Measurements from ENCODE around the gene ANGEL2.
"Not testable (repeated sequence)": the region's sequence is repeated elsewhere in the genome, so short reads cannot be mapped to it uniquely, and the experiment has no call there.

Gene ANGEL2, protein sequence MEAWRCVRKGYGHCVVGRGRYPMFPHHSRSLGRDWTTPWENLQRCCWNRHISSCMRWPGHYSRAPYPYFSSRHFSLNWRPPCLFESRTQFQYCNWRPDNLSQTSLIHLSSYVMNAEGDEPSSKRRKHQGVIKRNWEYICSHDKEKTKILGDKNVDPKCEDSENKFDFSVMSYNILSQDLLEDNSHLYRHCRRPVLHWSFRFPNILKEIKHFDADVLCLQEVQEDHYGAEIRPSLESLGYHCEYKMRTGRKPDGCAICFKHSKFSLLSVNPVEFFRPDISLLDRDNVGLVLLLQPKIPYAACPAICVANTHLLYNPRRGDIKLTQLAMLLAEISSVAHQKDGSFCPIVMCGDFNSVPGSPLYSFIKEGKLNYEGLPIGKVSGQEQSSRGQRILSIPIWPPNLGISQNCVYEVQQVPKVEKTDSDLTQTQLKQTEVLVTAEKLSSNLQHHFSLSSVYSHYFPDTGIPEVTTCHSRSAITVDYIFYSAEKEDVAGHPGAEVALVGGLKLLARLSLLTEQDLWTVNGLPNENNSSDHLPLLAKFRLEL

DNA sequence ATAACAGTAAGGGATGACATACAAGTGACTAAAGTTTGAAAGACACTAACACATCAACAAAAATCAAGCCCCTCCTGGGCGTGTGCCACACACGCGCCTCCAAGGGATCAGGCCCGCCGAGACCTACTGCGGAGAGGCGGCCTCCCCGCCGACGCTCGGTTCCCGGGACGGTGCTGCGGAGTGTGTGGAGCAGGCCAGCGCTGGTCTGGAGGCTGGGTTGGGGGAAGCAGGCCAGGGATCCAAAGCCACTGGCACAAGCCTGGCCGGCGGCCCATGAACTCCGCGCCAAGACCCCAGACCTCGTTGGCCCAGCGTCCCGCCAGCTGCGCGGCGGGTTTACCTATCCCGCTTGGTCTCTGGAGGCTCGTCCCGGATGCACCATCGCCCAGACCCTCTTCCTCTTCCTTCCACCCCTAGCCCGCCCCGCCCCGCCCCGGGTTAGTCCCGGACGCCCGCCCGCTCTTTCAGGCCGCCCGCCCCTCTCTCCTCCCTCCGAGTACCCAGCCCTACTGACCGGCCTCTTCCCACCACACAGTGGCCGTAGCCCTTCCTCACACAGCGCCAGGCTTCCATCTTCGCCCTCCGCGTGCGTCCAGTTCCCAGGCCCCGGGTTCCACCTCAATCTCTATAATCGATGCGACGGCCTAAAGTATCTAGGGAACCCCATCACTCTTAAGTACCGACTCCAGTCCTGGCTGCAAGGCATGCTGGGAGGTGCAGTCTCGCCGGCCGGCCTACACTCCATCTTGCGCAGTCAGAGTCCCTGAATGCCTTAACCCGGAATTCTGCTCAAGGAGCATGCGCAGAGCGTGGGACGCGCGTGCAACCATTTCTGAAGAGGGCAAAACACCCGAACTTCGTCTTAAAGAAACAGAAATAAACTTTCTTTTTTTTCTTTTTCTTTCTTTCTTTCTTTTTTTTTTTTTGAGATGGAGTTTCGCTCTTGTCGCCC lies at the start of gene ANGEL2:
Gene ANGEL2, minus strand, starts transcription at position 769 of the 952 bp plus-strand sequence. Its CDS starts 196 bp downstream, at position 573.
- DNase-seq (ENCODE audit: low spot score), result peak; percentile 97

DNA sequence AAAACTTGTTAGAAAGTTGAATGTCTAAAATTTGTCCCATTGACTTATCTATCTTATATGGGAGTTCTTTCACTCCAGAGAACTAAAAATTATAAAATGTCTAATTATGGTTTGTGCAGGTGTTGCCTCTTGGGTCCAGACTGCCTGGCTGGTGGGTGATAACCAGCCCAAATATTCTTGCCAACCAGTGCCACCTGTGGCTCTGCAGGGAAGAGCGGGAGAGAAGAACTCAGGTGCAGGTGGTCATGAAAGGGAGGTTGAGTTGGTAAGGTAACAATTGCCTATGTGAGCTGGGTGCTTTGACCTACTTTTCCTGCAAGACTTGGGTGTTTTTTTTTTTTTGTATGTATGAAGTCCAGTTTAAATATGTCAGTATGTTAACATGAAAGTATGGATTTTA lies 45.6 kb upstream of the ANGEL2 start:
- no peak for DNase-seq (ENCODE audit: low spot score)

DNA sequence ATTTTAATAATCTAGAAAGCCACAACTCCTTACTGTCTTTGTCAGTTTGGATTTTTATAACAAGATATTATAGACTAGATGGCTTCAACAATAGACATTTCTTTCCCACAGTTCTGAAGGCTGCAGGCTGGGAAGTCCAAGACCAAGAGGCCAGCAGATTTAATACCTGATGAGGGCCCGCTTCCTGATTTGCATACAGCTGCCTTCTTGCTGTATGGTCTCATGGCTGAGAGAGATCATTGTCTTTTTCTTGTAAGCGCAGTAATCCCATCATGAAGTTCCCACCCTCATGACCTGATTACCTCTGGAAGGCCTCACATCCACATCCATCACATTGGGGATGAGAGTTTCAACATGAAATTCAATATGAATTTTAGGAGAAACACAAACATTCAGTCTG lies 45.2 kb upstream of the ANGEL2 start:
- no peak for DNase-seq (ENCODE audit: low spot score)

DNA sequence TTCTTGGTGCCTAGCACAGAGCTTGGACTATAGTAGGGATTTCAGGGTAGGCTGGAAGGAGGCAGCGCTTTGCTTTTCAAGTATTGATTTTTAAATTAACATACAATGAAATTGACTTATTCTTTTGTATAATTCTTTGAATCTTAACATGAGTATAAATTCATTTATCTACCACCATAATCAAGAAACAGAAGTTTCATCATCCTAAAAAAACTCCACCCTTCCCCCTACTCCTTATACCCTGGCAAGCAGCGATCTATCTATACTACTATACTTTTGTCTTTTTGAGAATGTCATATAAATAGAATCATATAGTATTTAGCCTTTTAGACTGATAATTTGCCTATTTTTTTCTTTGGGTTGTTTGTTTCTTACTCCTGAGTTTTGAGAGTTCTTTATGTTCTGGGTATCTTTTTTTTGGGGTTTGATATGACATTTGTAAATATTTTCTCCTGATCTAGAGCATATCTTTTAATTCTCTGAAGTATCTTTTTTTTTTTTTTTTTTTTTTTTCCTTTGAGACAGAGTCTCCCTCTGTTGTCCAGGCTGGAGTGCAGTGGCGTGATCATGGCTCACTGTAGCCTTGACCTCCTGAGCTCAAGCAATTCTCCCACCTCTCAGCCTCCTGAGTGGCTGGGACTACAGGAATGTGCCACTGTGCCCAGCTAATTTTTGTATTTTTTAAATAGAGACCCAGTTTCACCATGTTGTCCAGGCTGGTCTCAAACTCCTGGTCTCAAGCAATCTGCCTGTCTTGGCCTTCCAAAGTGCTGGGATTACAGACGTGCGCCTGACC lies 41.8 kb upstream of the ANGEL2 start:
- no peak for DNase-seq (ENCODE audit: low spot score)

DNA sequence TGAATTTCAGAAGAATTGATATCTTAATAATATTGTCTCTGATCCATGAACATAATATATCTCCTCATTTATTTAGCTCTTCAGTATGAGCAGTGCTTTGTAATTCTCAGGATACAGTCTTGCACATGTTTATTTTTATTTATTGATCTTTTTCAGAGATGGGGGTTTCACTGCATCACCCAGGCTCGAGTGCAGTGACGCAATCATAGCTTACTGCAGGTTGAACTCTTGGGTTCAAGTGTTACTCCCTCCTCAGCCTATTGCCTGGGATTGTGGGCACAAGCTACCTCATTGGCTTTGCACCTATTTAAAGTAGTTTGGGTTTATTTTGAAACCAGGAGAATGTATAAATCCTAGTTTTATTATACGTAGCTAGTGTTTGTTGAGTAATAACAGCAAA lies 40.1 kb upstream of the ANGEL2 start:
- DNase-seq (ENCODE audit: low spot score), result no peak

DNA sequence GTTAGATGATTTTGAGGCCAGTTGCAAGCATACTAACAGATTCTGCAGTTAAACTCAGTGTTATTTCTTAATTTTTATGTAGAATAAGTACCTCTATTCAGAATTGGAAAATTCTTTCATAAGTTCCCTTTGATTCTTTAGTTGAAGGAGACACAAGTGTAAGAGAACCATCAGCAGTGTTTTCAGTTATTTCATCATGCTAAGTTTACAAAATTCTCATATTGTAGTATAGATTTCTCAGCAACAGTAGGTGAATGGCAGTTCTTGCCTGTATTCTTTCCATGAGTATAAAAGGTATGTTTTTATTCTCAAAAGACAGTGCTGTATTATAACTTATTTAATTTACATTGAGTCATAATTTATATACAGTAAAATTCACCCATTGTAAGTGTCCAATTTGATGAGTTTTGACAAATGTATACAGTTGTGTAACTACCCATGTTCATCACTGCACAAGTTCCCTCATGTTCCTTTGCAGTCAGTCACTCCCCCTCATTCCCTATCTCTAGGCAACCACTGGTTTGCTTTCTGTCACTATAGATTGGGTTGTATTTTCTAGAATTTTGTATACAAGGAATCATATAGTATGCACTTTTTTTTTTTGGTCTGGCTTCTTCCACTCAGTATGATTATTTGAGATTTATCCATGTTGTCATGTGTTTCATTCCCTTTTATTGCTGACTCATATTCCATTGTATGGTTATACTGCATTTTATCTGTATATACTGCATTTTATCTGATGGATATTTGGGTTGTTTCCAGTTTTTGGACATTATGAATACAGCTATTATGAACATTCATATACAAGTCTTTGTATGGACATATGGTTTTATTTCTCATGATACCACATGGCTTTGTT lies 39.3 kb upstream of the ANGEL2 start:
- DNase-seq (ENCODE audit: low spot score), result no peak

DNA sequence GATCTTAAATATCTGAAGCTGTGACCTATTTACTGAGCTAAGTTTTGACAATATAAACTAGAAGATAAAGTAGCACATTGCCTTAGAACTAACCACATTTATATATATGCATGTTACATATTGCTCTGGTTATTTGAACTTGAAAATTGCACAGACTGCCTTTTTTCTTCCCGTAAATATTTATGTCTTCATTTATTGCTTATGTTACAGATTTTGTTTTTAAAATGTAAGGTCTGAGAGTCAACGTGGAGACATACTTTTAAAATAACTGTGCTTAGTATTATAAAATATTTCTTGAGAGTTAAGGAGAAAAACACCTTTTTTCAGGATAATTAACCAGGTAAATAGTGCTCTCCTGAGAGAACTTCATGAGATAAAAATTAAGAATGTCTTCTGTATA lies 38.5 kb upstream of the ANGEL2 start:
- no peak for DNase-seq (ENCODE audit: low spot score)

DNA sequence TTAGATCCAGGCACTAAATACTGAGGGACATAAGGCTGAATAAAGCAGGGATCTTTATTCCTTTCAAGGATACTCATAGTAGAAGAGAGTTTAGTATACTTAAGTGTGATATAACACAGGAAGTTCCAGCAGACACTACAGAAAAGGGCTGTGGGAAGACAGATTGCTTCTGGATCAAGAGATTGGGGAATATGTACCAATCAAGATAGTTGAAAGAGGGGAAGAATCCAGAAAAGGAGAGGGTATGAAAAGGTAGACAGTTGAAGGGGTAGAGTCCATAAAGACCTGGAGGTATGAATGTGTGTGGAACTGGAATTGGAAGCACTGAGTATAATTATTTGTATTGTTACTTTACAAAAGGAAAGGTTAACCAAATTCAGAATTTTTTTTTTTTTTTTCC lies 37.8 kb upstream of the ANGEL2 start:
- DNase-seq (ENCODE audit: low spot score), result no peak

DNA sequence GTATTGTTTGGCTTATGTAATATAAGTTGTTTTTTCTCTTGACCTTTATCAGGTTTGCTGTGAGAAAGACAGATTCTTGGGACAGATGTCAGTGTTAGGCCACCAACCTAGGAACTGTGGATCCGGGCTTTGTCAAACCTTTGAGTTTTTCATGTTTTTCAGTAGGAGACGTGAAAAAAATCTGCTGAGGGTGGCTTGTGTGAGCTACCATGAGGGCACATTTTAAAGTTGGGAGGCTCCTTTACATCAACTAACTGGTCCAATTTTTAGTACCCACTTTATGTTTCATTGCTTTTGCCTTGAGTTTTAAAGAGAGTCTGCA lies 36.2 kb upstream of the ANGEL2 start:
- DNase-seq (ENCODE audit: low spot score), result no peak

DNA sequence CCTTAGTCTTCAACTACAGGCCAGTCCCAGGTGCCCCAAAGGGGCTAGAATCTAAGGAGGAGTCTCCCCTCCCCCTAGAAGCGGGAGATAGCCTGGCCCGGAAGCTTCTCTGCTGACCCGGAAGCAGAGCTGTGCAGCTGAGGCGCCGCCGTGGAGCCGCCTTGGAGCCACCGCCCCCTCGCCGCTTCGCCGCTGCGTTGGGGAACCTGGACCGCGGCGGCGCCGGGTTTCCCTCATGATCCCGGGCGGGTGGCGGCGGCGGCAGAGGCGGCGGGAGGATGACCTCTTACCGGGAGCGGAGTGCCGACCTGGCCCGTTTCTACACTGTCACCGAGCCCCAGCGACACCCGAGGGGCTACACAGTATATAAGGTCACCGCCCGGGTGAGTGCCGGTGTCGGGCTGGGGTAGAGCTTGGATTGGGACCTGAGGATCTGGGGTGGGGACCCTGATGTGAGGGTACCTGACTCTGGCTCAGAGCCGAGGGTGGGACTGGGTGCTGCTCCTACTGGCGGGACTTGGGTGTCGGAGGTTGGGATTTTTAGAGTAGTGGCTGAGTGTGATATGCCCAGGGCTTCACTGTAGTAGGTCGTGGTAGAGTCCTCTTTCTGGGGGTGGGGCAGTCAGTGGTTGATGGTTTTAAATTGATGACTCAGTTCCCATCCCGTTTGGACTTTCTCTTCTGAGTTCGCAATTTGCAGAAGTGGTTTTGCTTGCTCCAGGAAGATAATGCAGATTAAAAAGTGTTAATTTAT lies 35.6 kb upstream of the ANGEL2 start, which contains the start of gene RPS6KC1:
Gene RPS6KC1, plus strand, starts transcription at position 115 of the 754 bp plus-strand sequence. Its CDS starts 164 bp downstream, at position 279.
- peak; percentile 79 for DNase-seq (ENCODE audit: low spot score)

DNA sequence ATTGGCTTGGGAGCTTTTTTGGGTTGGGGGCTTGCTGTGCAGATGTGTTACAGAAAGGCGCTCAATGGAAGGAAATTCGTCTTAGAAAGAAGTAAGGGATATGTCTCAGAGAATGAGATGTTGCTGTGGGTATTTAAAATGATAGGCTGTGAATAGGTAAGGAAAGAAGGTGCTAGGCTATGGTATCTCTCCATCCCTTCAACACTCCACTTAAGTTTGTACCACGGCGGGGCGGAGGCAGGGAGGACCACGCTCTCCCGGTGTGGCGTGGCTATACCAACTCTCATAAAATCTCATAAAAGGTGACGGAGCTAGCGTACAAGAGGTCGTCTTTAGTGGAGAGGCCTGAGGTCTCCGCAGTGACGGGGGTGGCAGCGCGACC lies 35.1 kb upstream of the ANGEL2 start:
- no peak for DNase-seq (ENCODE audit: low spot score)

DNA sequence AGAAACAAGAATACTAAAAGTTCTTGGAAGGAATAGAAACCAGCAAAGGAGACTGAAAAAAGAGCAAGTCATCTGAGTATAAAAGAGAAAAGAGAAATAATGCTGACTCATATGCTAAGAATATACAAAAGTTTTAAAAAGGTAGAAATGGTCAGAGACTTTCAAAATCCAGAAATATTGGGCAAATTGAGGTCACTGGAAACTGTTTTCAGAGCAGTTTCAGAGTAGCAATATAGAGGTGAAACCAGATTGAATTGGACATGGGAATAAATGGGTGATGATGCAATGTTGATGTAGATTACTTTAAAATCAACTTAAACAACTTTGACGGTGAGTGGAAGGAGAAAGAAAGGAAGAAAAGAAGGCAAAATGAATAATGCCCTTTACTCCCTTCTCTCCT lies 33.6 kb upstream of the ANGEL2 start:
- no peak for DNase-seq (ENCODE audit: low spot score)

DNA sequence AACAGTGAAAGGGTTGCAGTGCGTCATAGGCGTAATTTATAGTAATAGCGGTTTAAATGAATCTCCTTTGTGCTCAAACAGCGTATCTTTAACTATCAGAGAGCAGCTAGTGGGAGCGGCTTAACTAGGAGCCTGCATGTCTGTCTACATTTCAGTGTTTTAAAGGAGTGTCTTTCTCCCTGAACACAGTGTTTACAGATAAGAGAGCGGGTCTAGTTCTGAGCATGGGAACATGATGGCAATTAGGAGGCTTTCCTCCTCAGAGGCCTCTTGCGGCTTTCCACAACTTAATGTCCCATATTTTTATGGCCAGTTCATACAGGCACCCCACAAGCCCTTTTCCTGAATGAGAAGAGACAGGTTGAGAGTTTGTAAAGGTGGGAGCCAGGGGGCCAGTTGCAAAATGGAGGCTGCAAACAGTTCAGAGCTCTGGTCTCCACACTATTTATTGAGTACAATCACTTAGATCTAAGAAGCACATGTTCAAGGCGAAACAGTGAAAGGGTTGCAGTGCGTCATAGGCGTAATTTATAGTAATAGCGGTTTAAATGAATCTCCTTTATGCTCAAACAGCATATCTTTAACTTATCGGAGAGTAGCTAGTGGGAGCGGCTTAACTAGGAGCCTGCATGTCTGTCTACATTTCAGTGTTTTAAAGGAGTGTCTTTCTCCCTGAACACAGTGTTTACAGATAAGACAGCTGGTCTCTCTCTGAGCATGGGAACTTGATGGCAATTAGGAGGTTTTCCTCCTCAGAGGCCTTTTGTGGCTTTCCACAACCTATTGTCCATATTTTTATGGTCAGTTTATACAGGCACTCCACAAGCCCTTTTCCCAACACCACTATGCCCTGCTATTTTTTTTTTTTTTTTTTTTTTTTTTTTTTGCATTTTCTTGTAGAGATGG lies 29.9 kb upstream of the ANGEL2 start:
- DNase-seq (ENCODE audit: low spot score), result not testable (repeated sequence)

DNA sequence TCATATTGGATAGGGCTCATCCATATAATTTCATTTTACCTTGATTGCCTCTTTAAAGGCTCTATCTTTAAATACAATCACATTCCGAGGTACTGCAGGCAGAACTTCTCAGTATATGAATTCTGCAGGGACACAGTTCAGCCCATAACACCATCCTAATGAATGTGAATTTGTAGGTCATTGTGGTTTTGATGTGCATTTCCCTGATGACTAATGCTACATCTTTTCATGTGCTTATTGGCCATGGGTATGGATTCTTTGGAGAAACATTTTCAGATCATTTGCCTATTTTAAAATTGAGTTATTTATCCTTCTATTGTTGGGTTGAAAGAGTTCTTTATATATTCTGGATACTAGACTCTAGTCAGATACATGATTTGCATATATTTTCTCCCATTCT lies 25.8 kb upstream of the ANGEL2 start:
- DNase-seq (ENCODE audit: low spot score), result peak; percentile 7

DNA sequence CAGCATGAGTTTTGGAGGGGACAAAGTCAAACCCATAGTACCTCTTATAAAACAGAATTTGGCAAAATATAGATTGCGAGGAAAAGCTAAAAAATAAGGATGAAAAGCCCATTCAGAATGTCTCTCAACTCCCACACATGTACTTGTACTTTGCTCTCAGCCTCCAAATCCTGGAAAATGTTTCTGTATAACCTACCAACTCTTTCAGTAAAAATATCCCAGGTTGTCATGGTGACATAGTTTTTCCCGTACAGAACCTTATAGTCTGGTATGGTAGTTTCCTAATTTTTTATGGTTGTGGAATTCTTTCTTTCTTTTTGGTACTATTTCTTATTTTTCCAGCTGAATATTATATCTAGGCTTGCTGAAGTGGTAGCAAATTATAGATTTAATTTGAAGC lies 19.9 kb upstream of the ANGEL2 start:
- no peak for DNase-seq (ENCODE audit: low spot score)

DNA sequence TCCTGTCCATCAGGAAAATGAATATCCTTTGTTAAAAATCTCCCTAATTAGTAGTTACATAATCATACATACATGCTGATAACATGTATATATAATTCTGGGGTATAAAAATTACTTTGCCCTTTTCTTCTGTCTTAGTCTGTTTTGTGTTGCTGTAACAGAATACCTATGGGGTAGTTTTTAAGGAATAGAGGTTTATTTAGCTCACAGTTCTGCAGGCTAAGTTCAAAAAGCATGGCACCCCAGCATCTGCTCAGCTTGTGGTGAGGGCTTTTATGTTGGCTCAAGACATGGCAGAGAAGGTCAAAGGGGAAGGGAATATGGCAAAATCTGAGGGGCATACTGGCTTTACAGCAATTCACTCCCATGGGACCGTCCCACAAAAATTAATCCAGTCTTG lies 19.0 kb upstream of the ANGEL2 start:
- no peak for DNase-seq (ENCODE audit: low spot score)

DNA sequence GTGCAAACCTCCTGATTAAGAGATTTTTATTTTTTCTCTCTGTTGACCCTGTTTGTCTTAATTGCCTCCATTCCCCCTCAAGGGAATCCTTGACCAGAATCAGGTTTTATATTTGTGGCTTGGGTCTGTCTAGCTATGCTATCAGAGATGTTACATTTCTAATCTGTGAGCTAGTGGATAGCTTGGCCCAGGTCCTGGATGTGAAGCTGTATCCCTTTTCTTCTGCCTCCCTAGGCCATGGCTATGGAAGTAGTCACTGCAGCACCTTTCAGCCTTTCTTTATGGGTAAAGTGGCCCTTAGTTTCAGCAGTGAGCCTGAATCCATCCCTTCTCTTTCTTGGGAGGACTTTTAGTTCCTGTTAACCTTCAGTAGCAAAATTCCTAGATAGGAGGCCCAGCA lies 17.0 kb upstream of the ANGEL2 start:
- DNase-seq (ENCODE audit: low spot score), result no peak

DNA sequence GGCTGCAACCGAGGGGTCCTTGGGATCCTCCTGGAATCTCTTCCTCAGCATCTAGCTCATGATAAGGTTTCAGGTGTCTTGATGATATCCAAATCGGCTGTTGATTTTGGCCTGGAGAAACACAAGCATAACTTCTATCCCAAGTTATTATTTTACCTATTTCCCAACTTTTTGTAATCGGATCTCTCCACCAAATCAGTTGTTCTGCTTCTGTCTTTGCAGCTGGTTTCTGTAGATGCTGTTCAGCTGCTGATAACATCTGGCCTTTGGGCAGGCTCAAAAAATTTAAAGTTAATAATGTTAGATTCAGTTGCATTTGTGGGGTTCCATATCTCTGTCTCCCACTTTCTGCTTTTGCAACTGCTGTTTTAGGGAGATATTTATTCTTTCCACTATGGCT lies 11.4 kb upstream of the ANGEL2 start:
- not testable (repeated sequence) for DNase-seq (ENCODE audit: low spot score)

DNA sequence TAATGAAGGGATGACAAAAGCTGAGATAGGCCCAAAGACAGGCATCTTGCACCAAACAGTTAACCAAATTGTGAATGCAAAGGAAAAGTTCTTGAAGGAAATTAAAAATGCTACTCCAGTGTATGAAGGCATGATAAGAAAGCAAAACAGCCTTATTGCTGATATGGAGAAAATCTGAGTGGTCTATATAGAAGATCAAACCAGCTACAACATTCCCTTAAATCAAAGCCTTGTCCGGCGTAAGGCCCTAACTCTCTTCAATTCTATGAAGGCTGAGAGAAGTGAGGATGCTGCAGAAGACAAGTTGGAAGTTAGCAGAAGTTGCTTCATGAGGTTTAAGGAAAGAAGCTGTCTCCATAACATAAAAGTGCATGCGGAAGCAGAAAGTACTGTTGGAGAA lies 4.3 kb upstream of the ANGEL2 start:
- DNase-seq (ENCODE audit: low spot score), result no peak

Data from kidney capillary endothelial cell (primary cell).